GM20000 (cell line): ENCODE data around the gene ACTR1B.
A peak's percentile ranks its signal among the peaks of the same experiment; 100 is the strongest.
"Not testable (repeated sequence)": the region's sequence is repeated elsewhere in the genome, so short reads cannot be mapped to it uniquely, and the experiment has no call there.

ENCODE experiments used
- DNase-seq: peaks from one replicate; pipeline ENCODE4 v3.0.0; 2012; ENCODE audit warnings: low spot score
- CTCF ChIP-seq: IDR thresholded peaks from 2 replicates; pipeline ENCODE4 v1.5.1; 2012; ENCODE audit warnings: mild to moderate bottlenecking, control low read depth; ENCODE audit errors: extremely low read depth, missing control alignments

The ACTR1B gene

GRCh38 chr2:97688062-97688827, 24.4 kb upstream of the ACTR1B start:
- DNase-seq, result no peak

GRCh38 chr2:97687235-97687634, 23.4 kb upstream of the ACTR1B start:
- DNase-seq, result not testable (repeated sequence)

More at GRCh38 chr2:97688062-97688827, 24.4 kb upstream of the ACTR1B start:
- TF ChIP-seq CTCF, result no peak

- no peak for TF ChIP-seq CTCF
- no peak for DNase-seq
Observed at GRCh38 chr2:97678298-97678697, 14.5 kb upstream of the ACTR1B start.

GRCh38 chr2:97677480-97677879, 13.6 kb upstream of the ACTR1B start:
- no peak for DNase-seq
- no peak for TF ChIP-seq CTCF

GRCh38 chr2:97676620-97677019, 12.8 kb upstream of the ACTR1B start:
- DNase-seq, result no peak
- no peak for TF ChIP-seq CTCF

- no peak for TF ChIP-seq CTCF
Observed at GRCh38 chr2:97675430-97676113, 11.7 kb upstream of the ACTR1B start.

GRCh38 chr2:97673915-97674283, 10.1 kb upstream of the ACTR1B start:
- no peak for TF ChIP-seq CTCF
- DNase-seq, result peak; percentile 41

More at GRCh38 chr2:97675430-97676113, 11.7 kb upstream of the ACTR1B start:
- no peak for DNase-seq
